H1 (cell line): Measurements from ENCODE around the gene SCNN1G. TPM values are rescaled to one million over a fixed set of nuclear protein-coding genes. Genes with fewer than 3 reads are reported as not detected.
A peak's percentile ranks its signal among the peaks of the same experiment; 100 is the strongest.

Experiments
- CTCF ChIA-PET: fragments of 300-600 bp; sonication (Branson Sonifier 250); formaldehyde crosslinking; loops from one replicate; lab custom pipeline; 2021; ENCODE audit not compliant: partially characterized antibody; lab: Charles Lee
- POLR2A ChIA-PET: fragments of 300-600 bp; sonication (Branson Sonifier 250); formaldehyde crosslinking; loops from one replicate; lab custom pipeline; 2021; ENCODE audit warnings: inconsistent platforms; ENCODE audit not compliant: partially characterized antibody; lab: Charles Lee
- DNase-seq, 2 experiments: peaks; one replicate each; pipeline versions ENCODE4 v3.0.0 to v3.0.0-alpha.2; 2010 to 2022; ENCODE audit warnings: low spot score in 2 of 2, low read depth in 1 of 2, mixed read lengths in 1 of 2
- FAIRE-seq: peaks from 2 replicates; lab custom pipeline; 2011; peaks lifted over from hg19 to GRCh38; lab: Jason Lieb, UNC
- H2AFZ ChIP-seq: 2 replicates; pipeline ENCODE4 v1.8.1; 2012; ENCODE audit warnings: low read length, inconsistent platforms
- H2AK5ac ChIP-seq: 2 replicates; pipeline ENCODE4 v1.6.1; 2013; ENCODE audit warnings: low read depth, low read length
- H2BK120ac ChIP-seq: replicated peaks from 2 replicates; pipeline ENCODE3; 2013; ENCODE audit warnings: low read depth, low read length, inconsistent platforms
- H2BK12ac ChIP-seq: 2 replicates; pipeline ENCODE4 v1.6.1; 2013; ENCODE audit warnings: low read depth, low read length
- H2BK15ac ChIP-seq: 2 replicates; pipeline ENCODE4 v1.6.1; 2013; ENCODE audit warnings: low read length
- H2BK20ac ChIP-seq: 2 replicates; pipeline ENCODE4 v1.6.1; 2013; ENCODE audit warnings: low read length
- H2BK5ac ChIP-seq: 2 replicates; pipeline ENCODE4 v1.6.1; 2013; ENCODE audit warnings: low read depth, low read length
- H3K14ac ChIP-seq: 2 replicates; pipeline ENCODE4 v1.6.1; 2013; ENCODE audit warnings: inconsistent platforms; ENCODE audit not compliant: insufficient read length
- H3K18ac ChIP-seq: 2 replicates; pipeline ENCODE4 v1.6.1; 2013; ENCODE audit warnings: low read length; ENCODE audit errors: extremely low read depth
- H3K23ac ChIP-seq: 2 replicates; pipeline ENCODE4 v1.6.1; 2013; ENCODE audit warnings: inconsistent platforms; ENCODE audit not compliant: insufficient read length
- H3K23me2 ChIP-seq: 2 replicates; pipeline ENCODE4 v1.6.1; 2013; ENCODE audit warnings: low read depth, low read length
- H3K27ac ChIP-seq: 2 replicates; pipeline ENCODE4 v1.6.1; 2011; ENCODE audit warnings: low read depth, low read length, inconsistent platforms
- H3K27me3 ChIP-seq, 4 experiments: replicated peaks in 1 of 4; 1 replicate in 1 of 4; 2 replicates in 3 of 4; pipeline versions ENCODE4 v1.6.1 to v1.8.1; 2011 to 2013; ENCODE audit warnings: low read length in 3 of 4, mild to moderate bottlenecking in 3 of 4, inconsistent platforms in 2 of 4, mixed read lengths in 2 of 4, moderate library complexity in 1 of 4; ENCODE audit not compliant: control insufficient read depth in 3 of 4, insufficient read depth in 3 of 4; ENCODE audit errors: extremely low read depth in 1 of 4
- H3K36me3 ChIP-seq, 4 experiments: 2 replicates each; pipeline versions ENCODE4 v1.6.1 to v1.8.1; 2011 to 2013; ENCODE audit warnings: mild to moderate bottlenecking in 4 of 4, low read length in 3 of 4, moderate library complexity in 2 of 4, control low read depth in 1 of 4, inconsistent platforms in 1 of 4; ENCODE audit not compliant: insufficient read depth in 4 of 4, control insufficient read depth in 2 of 4
- H3K4ac ChIP-seq: replicated peaks from 2 replicates; pipeline ENCODE3; 2013; ENCODE audit warnings: low read length, low read depth, mixed read lengths, inconsistent platforms; ENCODE audit not compliant: insufficient read length
- H3K4me1 ChIP-seq, 4 experiments: replicated peaks in 1 of 4; 1 replicate in 1 of 4; 2 replicates in 3 of 4; pipeline versions ENCODE4 v1.6.1 to v1.8.1; 2011 to 2013; ENCODE audit warnings: low read length in 3 of 4, inconsistent platforms in 2 of 4, mixed read lengths in 1 of 4; ENCODE audit not compliant: insufficient read depth in 4 of 4, control insufficient read depth in 3 of 4
- H3K4me2 ChIP-seq, 2 experiments: 2 replicates each; pipeline versions ENCODE4 v1.6.1 to v1.8.1; 2011 to 2013; ENCODE audit warnings: low read depth in 2 of 2, low read length in 2 of 2, control low read depth in 1 of 2, inconsistent platforms in 1 of 2, mild to moderate bottlenecking in 1 of 2; ENCODE audit not compliant: insufficient read depth in 1 of 2
- H3K4me3 ChIP-seq, 4 experiments: fragments of 200-600, 300-600 bp in 1 of 4; sonication (generic), shearing (Covaris generic), sonication (Bioruptor Twin) in 1 of 4; 2 replicates each; pipeline versions ENCODE4 v1.5.1 to v1.8.1; 2011 to 2016; ENCODE audit warnings: low read length in 4 of 4, low read depth in 3 of 4, control low read depth in 2 of 4, inconsistent platforms in 2 of 4, mild to moderate bottlenecking in 2 of 4, mixed read lengths in 1 of 4, moderate library complexity in 1 of 4; ENCODE audit not compliant: insufficient read depth in 2 of 4; ENCODE audit errors: extremely low read depth in 1 of 4
- H3K56ac ChIP-seq: replicated peaks from 2 replicates; pipeline ENCODE3; 2013; ENCODE audit warnings: low read depth, mild to moderate bottlenecking, mixed read lengths, low read length, inconsistent platforms; ENCODE audit not compliant: insufficient read length
- H3K79me1 ChIP-seq: 2 replicates; pipeline ENCODE4 v1.6.1; 2013; ENCODE audit warnings: low read depth, low read length, control low read depth
- H3K79me2 ChIP-seq, 2 experiments: 2 replicates each; pipeline versions ENCODE4 v1.6.1 to v1.8.1; 2012 to 2013; ENCODE audit warnings: low read length in 2 of 2, mild to moderate bottlenecking in 2 of 2, inconsistent platforms in 1 of 2; ENCODE audit not compliant: insufficient read depth in 2 of 2, control insufficient read depth in 1 of 2
- H3K9ac ChIP-seq, 4 experiments: replicated peaks in 1 of 4; 1 replicate in 1 of 4; 2 replicates in 3 of 4; pipeline versions ENCODE4 v1.6.1 to v1.8.1; 2011 to 2013; ENCODE audit warnings: low read depth in 3 of 4, low read length in 3 of 4, control low read depth in 2 of 4, mild to moderate bottlenecking in 2 of 4, moderate library complexity in 2 of 4, inconsistent platforms in 1 of 4; ENCODE audit errors: extremely low read depth in 1 of 4
- H3K9me3 ChIP-seq, 2 experiments: 2 replicates each; pipeline versions ENCODE4 v1.6.1 to v1.8.1; 2012 to 2013; ENCODE audit warnings: mild to moderate bottlenecking in 2 of 2, moderate library complexity in 2 of 2, control low read depth in 1 of 2, inconsistent platforms in 1 of 2, low read depth in 1 of 2, low read length in 1 of 2, mixed read lengths in 1 of 2; ENCODE audit not compliant: insufficient read depth in 2 of 2
- H4K20me1 ChIP-seq, 2 experiments: replicated peaks in 1 of 2; 2 replicates each; pipeline versions ENCODE3 to v1.8.1; 2011 to 2013; ENCODE audit warnings: inconsistent platforms in 2 of 2, low read length in 2 of 2, mild to moderate bottlenecking in 1 of 2; ENCODE audit not compliant: insufficient read depth in 2 of 2, control insufficient read depth in 1 of 2
- H4K5ac ChIP-seq: 2 replicates; pipeline ENCODE4 v1.6.1; 2013; ENCODE audit warnings: low read length, low read depth, mixed read lengths, inconsistent platforms; ENCODE audit not compliant: insufficient read length
- H4K8ac ChIP-seq: 2 replicates; pipeline ENCODE4 v1.8.0; 2013; ENCODE audit warnings: mild to moderate bottlenecking, moderate library complexity, low read length, inconsistent platforms; ENCODE audit not compliant: insufficient read depth; ENCODE audit errors: extremely low read depth
- H4K91ac ChIP-seq: replicated peaks from 2 replicates; pipeline ENCODE3; 2013; ENCODE audit warnings: low read length, mixed read lengths, inconsistent platforms; ENCODE audit not compliant: insufficient read length
- CEBPB ChIP-seq: IDR thresholded peaks from 2 replicates; pipeline ENCODE4 v1.6.1; 2012; ENCODE audit warnings: low read depth, low read length
- CHD1 ChIP-seq: IDR thresholded peaks from 2 replicates; pipeline ENCODE4 v1.6.1; 2012; ENCODE audit warnings: low read depth, low read length, improper control_type of control experiment
- CHD2 ChIP-seq: IDR thresholded peaks from 2 replicates; pipeline ENCODE4 v1.6.1; 2012; ENCODE audit warnings: low read length, improper control_type of control experiment
- CREB1 ChIP-seq: IDR thresholded peaks from 2 replicates; pipeline ENCODE4 v1.6.1; 2012; ENCODE audit warnings: inconsistent platforms
- KDM5A ChIP-seq: fragments of 200-600 bp; IDR thresholded peaks from 2 replicates; pipeline ENCODE4 v1.7.1; 2012; ENCODE audit warnings: mild to moderate bottlenecking, low read length, inconsistent platforms, mixed read lengths
- PHF8 ChIP-seq: fragments of 200-600 bp; sonication (generic); conservative IDR thresholded peaks from 2 replicates; pipeline ENCODE4 v1.7.1; 2012; ENCODE audit warnings: low read depth, mild to moderate bottlenecking, inconsistent platforms, low read length, moderate library complexity
- SIN3A ChIP-seq, 2 experiments: IDR thresholded peaks in 1 of 2; conservative IDR thresholded peaks in 1 of 2; 2 replicates each; pipeline ENCODE4 v1.6.1; 2011 to 2012; ENCODE audit warnings: low read length in 2 of 2, improper control_type of control experiment in 1 of 2, low read depth in 1 of 2, mild to moderate bottlenecking in 1 of 2
- WGBS, 2 experiments: shearing (Covaris generic) in 1 of 2; methylation state at CpG; one replicate each; pipeline versions ENCODE4 v1.1.6 to v1.1.7; 2013 to 2015; ENCODE audit warnings: low lambda C conversion rate in 2 of 2, mixed read lengths in 2 of 2, inconsistent platforms in 1 of 2, low coverage in 1 of 2, missing lambda C conversion rate in 1 of 2; ENCODE audit not compliant: insufficient replicate concordance in 2 of 2, insufficient coverage in 1 of 2, insufficient read length in 1 of 2; ENCODE audit errors: extremely low coverage in 1 of 2, missing lambda C conversion rate in 1 of 2; 5-methylcytosine and 5-hydroxymethylcytosine counted together
- polyA plus RNA-seq, 7 experiments: library from polyadenylated mRNA; depleted of rRNA in 3 of 7; stranded (reverse) in 5 of 7; unstranded in 2 of 7; fragments of >200 nt in 5 of 7; fragments of 200-250 nt in 2 of 7; gene quantifications; 1 replicate in 5 of 7; 2 replicates in 1 of 7; 4 replicates in 1 of 7; pipeline versions ENCODE4 v1.2.1 to v1.2.3, GENCODE V29; 2011 to 2013; ENCODE audit warnings: missing spikeins in 2 of 7, mixed read lengths in 2 of 7
- total RNA-seq: library from RNA; stranded (reverse); fragmentation: NEBNext Ultra II Directional; extraction: Animal tissue kit (Norgen Biotek cat#: 25700); gene quantifications from 2 replicates; pipeline ENCODE4 v1.2.1, GENCODE V29; 2021

SCNN1G gene
- total and polyA plus RNA-seq, 2 of the 8 experiments (the other 6 are each of a cell fraction or from before 2014, with no cell fraction given), result 0.73 to 1.1 TPM

GRCh38 chr16:23202166-23202565 lies 19.6 kb downstream of the SCNN1G start:
- CTCF ChIA-PET, result interaction anchor here (0.7 to 2.4 kb wide), 4 partner anchors 10 to 129 kb away, joined by 3 to 10 read pairs (median 4); no protein-coding TSS in a partner anchor

More at GRCh38 chr16:23202166-23202565, 19.6 kb downstream of the SCNN1G start:
- Histone ChIP-seq H3K79me1 (no peaks in the 10 kb centered on the region), H2AK5ac (no peak overlapping the region), H3K4me2 (peak overlapping the region; percentile 31 to 54; a peak in 2 of 4 replicates), H2BK15ac (no peak overlapping the region), H2AFZ (no peak overlapping the region), H3K4me1 (peaks cover 8 to 29% (median 27%) of the 10 kb centered on the region in 4 experiments), H3K23me2 (no peaks in the 10 kb centered on the region; the same call in 1 of the 2 replicates), H3K27me3 (no peaks in the 10 kb centered on the region), H2BK120ac (no peak overlapping the region), H2BK12ac (peak overlapping the region; percentile 23; the same call in 1 of the 2 replicates), H3K56ac (no peak overlapping the region), H2BK20ac (no peak overlapping the region), H3K18ac (no peak overlapping the region), H3K79me2 (no peaks in the 10 kb centered on the region), H3K36me3 (peaks cover 0 to 4% (median 0%) of the 10 kb centered on the region in 4 experiments; a peak in 1 of 8 replicates), H2BK5ac (peak overlapping the region; percentile 66; the same call in 1 of the 2 replicates), H3K9me3 (no peaks in the 10 kb centered on the region), H3K4ac (no peak overlapping the region), H4K5ac (no peak overlapping the region), H3K27ac (no peak overlapping the region), H3K9ac (no peak overlapping the region), H4K20me1 (no peaks in the 10 kb centered on the region), H3K4me3 (no peak overlapping the region), H4K8ac (no peak overlapping the region), H4K91ac (no peak overlapping the region), H3K23ac (no peak overlapping the region), H3K14ac (no peak overlapping the region)
- POLR2A ChIA-PET, result interaction anchor here (0.9 kb wide), 1 partner anchor 355 kb away, joined by 3 read pairs; the partner anchor contains the start of genes EARS2 and UBFD1
- DNase-seq (no peak), FAIRE-seq (no peak)
- WGBS, 2 experiments, result no CpG with 5 or more reads among the region's 1 CpG
- TF ChIP-seq KDM5A (no peak), SIN3A (conservative IDR thresholded peaks at IDR 0.05 in 1 of 2, IDR thresholded peaks at IDR 0.05 in 1 of 2; ENCODE audit: low read depth in 1 of 2, low read length in 2 of 2) (no peak), CHD2 (no peak), CREB1 (no peak), CEBPB (no peak), PHF8 (no peak), CHD1 (no peak)
